GM18498 (cell line): Measurements from ENCODE around the gene RNMT.
"Not testable (repeated sequence)": the region's sequence is repeated elsewhere in the genome, so short reads cannot be mapped to it uniquely, and the experiment has no call there.

ENCODE experiments used
- ATAC-seq: cut with Tn5 transposase; IDR thresholded peaks from one replicate; pipeline ENCODE4 v1.9.1; 2021; ENCODE audit warnings: mild to moderate bottlenecking, moderate library complexity; ENCODE audit not compliant: unreplicated experiment

RNMT gene

GRCh38 chr18:13730481-13730880 lies 4.0 kb downstream of the RNMT start:
- ATAC-seq: no peak

- no peak for ATAC-seq
Observed at GRCh38 chr18:13735681-13736080, 9.2 kb downstream of the RNMT start.

- no peak for ATAC-seq
Observed at GRCh38 chr18:13745696-13746095, 19.2 kb downstream of the RNMT start.

GRCh38 chr18:13746633-13747032 lies 20.2 kb downstream of the RNMT start:
- ATAC-seq: no peak

- ATAC-seq: not testable (repeated sequence)
Observed at GRCh38 chr18:13751599-13751998, 25.1 kb downstream of the RNMT start.

- ATAC-seq: no peak
Observed at GRCh38 chr18:13756261-13756660, 29.8 kb downstream of the RNMT start.

- ATAC-seq: no peak
Observed at GRCh38 chr18:13756671-13757070, 30.2 kb downstream of the RNMT start.

- no peak for ATAC-seq
Observed at GRCh38 chr18:13758622-13759021, 32.1 kb downstream of the RNMT start.

- ATAC-seq: no peak
Observed at GRCh38 chr18:13760047-13760446, 33.6 kb downstream of the RNMT start.

GRCh38 chr18:13762690-13763439 lies 36.4 kb downstream of the RNMT start:
- ATAC-seq: no peak

- no peak for ATAC-seq
Observed at GRCh38 chr18:13775058-13775457, 48.6 kb downstream of the RNMT start.

GRCh38 chr18:13791181-13791580 lies 64.7 kb downstream of the RNMT start:
- no peak for ATAC-seq

- ATAC-seq: no peak
Observed at GRCh38 chr18:13793819-13794218, 67.3 kb downstream of the RNMT start.

- no peak for ATAC-seq
Observed at GRCh38 chr18:13796515-13796914, 70.0 kb downstream of the RNMT start.

GRCh38 chr18:13797157-13797611 lies 70.7 kb downstream of the RNMT start:
- no peak for ATAC-seq

GRCh38 chr18:13799396-13799795 lies 72.9 kb downstream of the RNMT start:
- ATAC-seq: no peak

GRCh38 chr18:13800505-13801259 lies 74.2 kb downstream of the RNMT start:
- ATAC-seq: no peak

- no peak for ATAC-seq
Observed at GRCh38 chr18:13801260-13801601, 74.8 kb downstream of the RNMT start.

GRCh38 chr18:13804305-13804704 lies 77.8 kb downstream of the RNMT start:
- ATAC-seq: peak; percentile 68

GRCh38 chr18:13808294-13809042 lies 82.0 kb downstream of the RNMT start:
- ATAC-seq: no peak

GRCh38 chr18:13809043-13809430 lies 82.6 kb downstream of the RNMT start:
- ATAC-seq: no peak
